WERI-Rb-1 (cell line): ENCODE results near the gene FRMD4B.

Experiments used
- DNase-seq: peaks from one replicate; pipeline ENCODE4 v3.0.0-alpha.2; 2020
- H3K27ac ChIP-seq: fragments of 250-450 bp; sonication (Bioruptor Pico); 2 replicates; pipeline ENCODE4 v1.5.1; 2020; ENCODE audit warnings: mild to moderate bottlenecking, moderate library complexity
- H3K27me3 ChIP-seq: fragments of 250-450 bp; sonication (Bioruptor Pico); 2 replicates; pipeline ENCODE4 v1.5.1; 2021; ENCODE audit warnings: mild to moderate bottlenecking, low read depth, moderate library complexity; ENCODE audit not compliant: insufficient read depth, severe bottlenecking
- H3K36me3 ChIP-seq: fragments of 250-450 bp; sonication (Bioruptor Pico); 2 replicates; pipeline ENCODE4 v1.5.1; 2020; ENCODE audit warnings: mild to moderate bottlenecking, moderate library complexity
- H3K4me3 ChIP-seq: 2 replicates; pipeline ENCODE4 v1.5.1; 2011; ENCODE audit warnings: low read depth, mild to moderate bottlenecking, control low read depth, low read length
- H3K9me3 ChIP-seq: fragments of 250-450 bp; sonication (Bioruptor Pico); 2 replicates; pipeline ENCODE4 v1.5.1; 2021; ENCODE audit warnings: mild to moderate bottlenecking, moderate library complexity; ENCODE audit not compliant: severe bottlenecking
- CTCF ChIP-seq: IDR thresholded peaks from 2 replicates; pipeline ENCODE4 v1.5.1; 2011; ENCODE audit warnings: low read depth, mild to moderate bottlenecking, control low read depth, inconsistent platforms, low read length

FRMD4B gene

GRCh38 chr3:69400683-69401082 lies 14.8 kb upstream of the FRMD4B start:
- Histone ChIP-seq H3K36me3 (no peaks in the 10 kb centered on the region), H3K27me3 (no peaks in the 10 kb centered on the region), H3K27ac (no peak overlapping the region), H3K4me3 (no peak overlapping the region; the same call in 1 of the 2 replicates), H3K9me3 (no peaks in the 10 kb centered on the region)
- no peak for TF ChIP-seq CTCF
- peak; percentile 35 for DNase-seq

- H3K27ac ChIP-seq = no peak overlapping the region
- no peak for TF ChIP-seq CTCF
- no peaks in the 10 kb centered on the region for H3K27me3 ChIP-seq
- H3K4me3 ChIP-seq = no peak overlapping the region
- no peaks in the 10 kb centered on the region for H3K36me3 ChIP-seq
- no peaks in the 10 kb centered on the region for H3K9me3 ChIP-seq
- no peak for DNase-seq
Measured at GRCh38 chr3:69392850-69393249, 7.0 kb upstream of the FRMD4B start.

- no peak for TF ChIP-seq CTCF
- no peak for DNase-seq
- no peaks in the 10 kb centered on the region for H3K36me3 ChIP-seq
- H3K27ac ChIP-seq = no peak overlapping the region
- H3K9me3 ChIP-seq = no peaks in the 10 kb centered on the region
- no peak overlapping the region for H3K4me3 ChIP-seq
- H3K27me3 ChIP-seq = no peaks in the 10 kb centered on the region
Measured at GRCh38 chr3:69392415-69392814, 6.5 kb upstream of the FRMD4B start.

- no peak overlapping the region for H3K27ac ChIP-seq
- H3K4me3 ChIP-seq = no peak overlapping the region
- H3K27me3 ChIP-seq = no peaks in the 10 kb centered on the region
- no peaks in the 10 kb centered on the region for H3K9me3 ChIP-seq
- no peak for DNase-seq
- TF ChIP-seq CTCF = no peak
- H3K36me3 ChIP-seq = no peaks in the 10 kb centered on the region
Measured at GRCh38 chr3:69391554-69391953, 5.7 kb upstream of the FRMD4B start.

- H3K36me3 ChIP-seq = no peaks in the 10 kb centered on the region
- DNase-seq = no peak
- no peak for TF ChIP-seq CTCF
- no peak overlapping the region for H3K27ac ChIP-seq
- H3K9me3 ChIP-seq = no peaks in the 10 kb centered on the region
- no peaks in the 10 kb centered on the region for H3K27me3 ChIP-seq
- no peak overlapping the region for H3K4me3 ChIP-seq
Measured at GRCh38 chr3:69390771-69391170, 4.9 kb upstream of the FRMD4B start.

- Histone ChIP-seq H3K36me3 (no peaks in the 10 kb centered on the region), H3K9me3 (no peaks in the 10 kb centered on the region), H3K27me3 (no peaks in the 10 kb centered on the region), H3K4me3 (no peak overlapping the region), H3K27ac (no peak overlapping the region)
- DNase-seq = no peak
- TF ChIP-seq CTCF = no peak
Measured at GRCh38 chr3:69389520-69390248, 3.8 kb upstream of the FRMD4B start.
